H1 (cell line): Measurements from ENCODE around the gene TRABD. TPM values are rescaled to one million over a fixed set of nuclear protein-coding genes. Genes with fewer than 3 reads are reported as not detected.

ENCODE experiments used
- CTCF ChIA-PET: fragments of 300-600 bp; sonication (Branson Sonifier 250); formaldehyde crosslinking; loops from one replicate; lab custom pipeline; 2021; ENCODE audit not compliant: partially characterized antibody; lab: Charles Lee
- POLR2A ChIA-PET: fragments of 300-600 bp; sonication (Branson Sonifier 250); formaldehyde crosslinking; loops from one replicate; lab custom pipeline; 2021; ENCODE audit warnings: inconsistent platforms; ENCODE audit not compliant: partially characterized antibody; lab: Charles Lee
- DNase-seq, 2 experiments: peaks; one replicate each; pipeline versions ENCODE4 v3.0.0 to v3.0.0-alpha.2; 2010 to 2022; ENCODE audit warnings: low spot score in 2 of 2, low read depth in 1 of 2, mixed read lengths in 1 of 2
- FAIRE-seq: peaks from 2 replicates; lab custom pipeline; 2011; peaks lifted over from hg19 to GRCh38; lab: Jason Lieb, UNC
- H2AFZ ChIP-seq: 2 replicates; pipeline ENCODE4 v1.8.1; 2012; ENCODE audit warnings: low read length, inconsistent platforms
- H2AK5ac ChIP-seq: 2 replicates; pipeline ENCODE4 v1.6.1; 2013; ENCODE audit warnings: low read depth, low read length
- H2BK120ac ChIP-seq: replicated peaks from 2 replicates; pipeline ENCODE3; 2013; ENCODE audit warnings: low read depth, low read length, inconsistent platforms
- H2BK12ac ChIP-seq: 2 replicates; pipeline ENCODE4 v1.6.1; 2013; ENCODE audit warnings: low read depth, low read length
- H2BK15ac ChIP-seq: 2 replicates; pipeline ENCODE4 v1.6.1; 2013; ENCODE audit warnings: low read length
- H2BK20ac ChIP-seq: 2 replicates; pipeline ENCODE4 v1.6.1; 2013; ENCODE audit warnings: low read length
- H2BK5ac ChIP-seq: 2 replicates; pipeline ENCODE4 v1.6.1; 2013; ENCODE audit warnings: low read depth, low read length
- H3K14ac ChIP-seq: 2 replicates; pipeline ENCODE4 v1.6.1; 2013; ENCODE audit warnings: inconsistent platforms; ENCODE audit not compliant: insufficient read length
- H3K18ac ChIP-seq: 2 replicates; pipeline ENCODE4 v1.6.1; 2013; ENCODE audit warnings: low read length; ENCODE audit errors: extremely low read depth
- H3K23ac ChIP-seq: 2 replicates; pipeline ENCODE4 v1.6.1; 2013; ENCODE audit warnings: inconsistent platforms; ENCODE audit not compliant: insufficient read length
- H3K23me2 ChIP-seq: 2 replicates; pipeline ENCODE4 v1.6.1; 2013; ENCODE audit warnings: low read depth, low read length
- H3K27ac ChIP-seq: 2 replicates; pipeline ENCODE4 v1.6.1; 2011; ENCODE audit warnings: low read depth, low read length, inconsistent platforms
- H3K27me3 ChIP-seq, 4 experiments: replicated peaks in 1 of 4; 1 replicate in 1 of 4; 2 replicates in 3 of 4; pipeline versions ENCODE4 v1.6.1 to v1.8.1; 2011 to 2013; ENCODE audit warnings: low read length in 3 of 4, mild to moderate bottlenecking in 3 of 4, inconsistent platforms in 2 of 4, mixed read lengths in 2 of 4, moderate library complexity in 1 of 4; ENCODE audit not compliant: control insufficient read depth in 3 of 4, insufficient read depth in 3 of 4; ENCODE audit errors: extremely low read depth in 1 of 4
- H3K36me3 ChIP-seq, 4 experiments: 2 replicates each; pipeline versions ENCODE4 v1.6.1 to v1.8.1; 2011 to 2013; ENCODE audit warnings: mild to moderate bottlenecking in 4 of 4, low read length in 3 of 4, moderate library complexity in 2 of 4, control low read depth in 1 of 4, inconsistent platforms in 1 of 4; ENCODE audit not compliant: insufficient read depth in 4 of 4, control insufficient read depth in 2 of 4
- H3K4ac ChIP-seq: replicated peaks from 2 replicates; pipeline ENCODE3; 2013; ENCODE audit warnings: low read length, low read depth, mixed read lengths, inconsistent platforms; ENCODE audit not compliant: insufficient read length
- H3K4me1 ChIP-seq, 4 experiments: replicated peaks in 1 of 4; 1 replicate in 1 of 4; 2 replicates in 3 of 4; pipeline versions ENCODE4 v1.6.1 to v1.8.1; 2011 to 2013; ENCODE audit warnings: low read length in 3 of 4, inconsistent platforms in 2 of 4, mixed read lengths in 1 of 4; ENCODE audit not compliant: insufficient read depth in 4 of 4, control insufficient read depth in 3 of 4
- H3K4me2 ChIP-seq, 2 experiments: 2 replicates each; pipeline versions ENCODE4 v1.6.1 to v1.8.1; 2011 to 2013; ENCODE audit warnings: low read depth in 2 of 2, low read length in 2 of 2, control low read depth in 1 of 2, inconsistent platforms in 1 of 2, mild to moderate bottlenecking in 1 of 2; ENCODE audit not compliant: insufficient read depth in 1 of 2
- H3K4me3 ChIP-seq, 4 experiments: fragments of 200-600, 300-600 bp in 1 of 4; sonication (generic), shearing (Covaris generic), sonication (Bioruptor Twin) in 1 of 4; 2 replicates each; pipeline versions ENCODE4 v1.5.1 to v1.8.1; 2011 to 2016; ENCODE audit warnings: low read length in 4 of 4, low read depth in 3 of 4, control low read depth in 2 of 4, inconsistent platforms in 2 of 4, mild to moderate bottlenecking in 2 of 4, mixed read lengths in 1 of 4, moderate library complexity in 1 of 4; ENCODE audit not compliant: insufficient read depth in 2 of 4; ENCODE audit errors: extremely low read depth in 1 of 4
- H3K56ac ChIP-seq: replicated peaks from 2 replicates; pipeline ENCODE3; 2013; ENCODE audit warnings: low read depth, mild to moderate bottlenecking, mixed read lengths, low read length, inconsistent platforms; ENCODE audit not compliant: insufficient read length
- H3K79me1 ChIP-seq: 2 replicates; pipeline ENCODE4 v1.6.1; 2013; ENCODE audit warnings: low read depth, low read length, control low read depth
- H3K79me2 ChIP-seq, 2 experiments: 2 replicates each; pipeline versions ENCODE4 v1.6.1 to v1.8.1; 2012 to 2013; ENCODE audit warnings: low read length in 2 of 2, mild to moderate bottlenecking in 2 of 2, inconsistent platforms in 1 of 2; ENCODE audit not compliant: insufficient read depth in 2 of 2, control insufficient read depth in 1 of 2
- H3K9ac ChIP-seq, 4 experiments: replicated peaks in 1 of 4; 1 replicate in 1 of 4; 2 replicates in 3 of 4; pipeline versions ENCODE4 v1.6.1 to v1.8.1; 2011 to 2013; ENCODE audit warnings: low read depth in 3 of 4, low read length in 3 of 4, control low read depth in 2 of 4, mild to moderate bottlenecking in 2 of 4, moderate library complexity in 2 of 4, inconsistent platforms in 1 of 4; ENCODE audit errors: extremely low read depth in 1 of 4
- H3K9me3 ChIP-seq, 2 experiments: 2 replicates each; pipeline versions ENCODE4 v1.6.1 to v1.8.1; 2012 to 2013; ENCODE audit warnings: mild to moderate bottlenecking in 2 of 2, moderate library complexity in 2 of 2, control low read depth in 1 of 2, inconsistent platforms in 1 of 2, low read depth in 1 of 2, low read length in 1 of 2, mixed read lengths in 1 of 2; ENCODE audit not compliant: insufficient read depth in 2 of 2
- H4K20me1 ChIP-seq, 2 experiments: replicated peaks in 1 of 2; 2 replicates each; pipeline versions ENCODE3 to v1.8.1; 2011 to 2013; ENCODE audit warnings: inconsistent platforms in 2 of 2, low read length in 2 of 2, mild to moderate bottlenecking in 1 of 2; ENCODE audit not compliant: insufficient read depth in 2 of 2, control insufficient read depth in 1 of 2
- H4K5ac ChIP-seq: 2 replicates; pipeline ENCODE4 v1.6.1; 2013; ENCODE audit warnings: low read length, low read depth, mixed read lengths, inconsistent platforms; ENCODE audit not compliant: insufficient read length
- H4K8ac ChIP-seq: 2 replicates; pipeline ENCODE4 v1.8.0; 2013; ENCODE audit warnings: mild to moderate bottlenecking, moderate library complexity, low read length, inconsistent platforms; ENCODE audit not compliant: insufficient read depth; ENCODE audit errors: extremely low read depth
- H4K91ac ChIP-seq: replicated peaks from 2 replicates; pipeline ENCODE3; 2013; ENCODE audit warnings: low read length, mixed read lengths, inconsistent platforms; ENCODE audit not compliant: insufficient read length
- BACH1 ChIP-seq: IDR thresholded peaks from 2 replicates; pipeline ENCODE4 v1.6.1; 2012; ENCODE audit warnings: low read length, improper control_type of control experiment
- BCL11A ChIP-seq, 2 experiments: IDR thresholded peaks; one replicate each; pipeline ENCODE4 v1.6.1; 2011; ENCODE audit warnings: low read depth in 2 of 2, low read length in 2 of 2, mild to moderate bottlenecking in 2 of 2
- CHD2 ChIP-seq: IDR thresholded peaks from 2 replicates; pipeline ENCODE4 v1.6.1; 2012; ENCODE audit warnings: low read length, improper control_type of control experiment
- CTCF ChIP-seq, 3 experiments: IDR thresholded peaks; 1 replicate in 2 of 3; 2 replicates in 1 of 3; pipeline versions ENCODE4 v1.5.1 to v1.6.1; 2011; ENCODE audit warnings: low read length in 3 of 3, mild to moderate bottlenecking in 3 of 3, inconsistent platforms in 2 of 3, low read depth in 1 of 3, moderate library complexity in 1 of 3; ENCODE audit not compliant: insufficient read depth in 1 of 3; ENCODE audit errors: control extremely low read depth in 1 of 3
- GABPA ChIP-seq: IDR thresholded peaks from 2 replicates; pipeline ENCODE4 v1.6.1; 2011; ENCODE audit warnings: mild to moderate bottlenecking, low read length, moderate library complexity, borderline replicate concordance; ENCODE audit not compliant: insufficient read depth
- GTF2F1 ChIP-seq: IDR thresholded peaks from 2 replicates; pipeline ENCODE4 v1.6.1; 2012; ENCODE audit warnings: low read depth, low read length, improper control_type of control experiment, borderline replicate concordance
- POLR2A ChIP-seq, 2 experiments: IDR thresholded peaks; 1 replicate in 1 of 2; 2 replicates in 1 of 2; pipeline ENCODE4 v1.6.1; 2011; ENCODE audit warnings: low read depth in 2 of 2, low read length in 2 of 2, mild to moderate bottlenecking in 2 of 2; ENCODE audit errors: control extremely low read depth in 1 of 2
- RAD21 ChIP-seq, 2 experiments: IDR thresholded peaks in 1 of 2; conservative IDR thresholded peaks in 1 of 2; 2 replicates each; pipeline ENCODE4 v1.6.1; 2011; ENCODE audit warnings: low read depth in 2 of 2, low read length in 2 of 2, improper control_type of control experiment in 1 of 2, inconsistent platforms in 1 of 2, mild to moderate bottlenecking in 1 of 2, moderate library complexity in 1 of 2
- RBBP5 ChIP-seq: IDR thresholded peaks from 2 replicates; pipeline ENCODE4 v1.7.1; 2012; ENCODE audit warnings: low read depth, mild to moderate bottlenecking, inconsistent platforms, low read length, moderate library complexity, borderline replicate concordance
- TBP ChIP-seq: IDR thresholded peaks from 2 replicates; pipeline ENCODE4 v1.6.1; 2011; ENCODE audit warnings: low read depth, low read length, improper control_type of control experiment
- WGBS, 2 experiments: shearing (Covaris generic) in 1 of 2; methylation state at CpG; one replicate each; pipeline versions ENCODE4 v1.1.6 to v1.1.7; 2013 to 2015; ENCODE audit warnings: low lambda C conversion rate in 2 of 2, mixed read lengths in 2 of 2, inconsistent platforms in 1 of 2, low coverage in 1 of 2, missing lambda C conversion rate in 1 of 2; ENCODE audit not compliant: insufficient replicate concordance in 2 of 2, insufficient coverage in 1 of 2, insufficient read length in 1 of 2; ENCODE audit errors: extremely low coverage in 1 of 2, missing lambda C conversion rate in 1 of 2; 5-methylcytosine and 5-hydroxymethylcytosine counted together
- polyA plus RNA-seq, 7 experiments: library from polyadenylated mRNA; depleted of rRNA in 3 of 7; stranded (reverse) in 5 of 7; unstranded in 2 of 7; fragments of >200 nt in 5 of 7; fragments of 200-250 nt in 2 of 7; gene quantifications; 1 replicate in 5 of 7; 2 replicates in 1 of 7; 4 replicates in 1 of 7; pipeline versions ENCODE4 v1.2.1 to v1.2.3, GENCODE V29; 2011 to 2013; ENCODE audit warnings: missing spikeins in 2 of 7, mixed read lengths in 2 of 7
- total RNA-seq: library from RNA; stranded (reverse); fragmentation: NEBNext Ultra II Directional; extraction: Animal tissue kit (Norgen Biotek cat#: 25700); gene quantifications from 2 replicates; pipeline ENCODE4 v1.2.1, GENCODE V29; 2021

TRABD gene
- total and polyA plus RNA-seq, 2 of the 8 experiments (the other 6 are each of a cell fraction or from before 2014, with no cell fraction given), result 44.2 to 57.5 TPM

GRCh38 chr22:50199251-50199721, 13.6 kb downstream of the TRABD start:
- H2BK12ac ChIP-seq, result no peak overlapping the region
- H3K79me1 ChIP-seq, result no peaks in the 10 kb centered on the region; the same call in 1 of the 2 replicates
- no peak overlapping the region for H2BK5ac ChIP-seq
- H3K4me2 ChIP-seq, result peak overlapping the region; percentile 63 to 80; a peak in 3 of 4 replicates
- no peak overlapping the region for H3K14ac ChIP-seq
- H2AFZ ChIP-seq, result no peak overlapping the region
- peak overlapping the region; percentile 76; the same call in 1 of the 2 replicates for H4K8ac ChIP-seq
- no peak overlapping the region for H3K4ac ChIP-seq
- H4K91ac ChIP-seq, result no peak overlapping the region
- H4K20me1 ChIP-seq, result peaks cover 0 to 13% of the 10 kb centered on the region in 2 experiments
- no peaks in the 10 kb centered on the region for H3K9me3 ChIP-seq
- no peak overlapping the region; the same call in 1 of the 2 replicates for H3K18ac ChIP-seq
- H2BK20ac ChIP-seq, result no peak overlapping the region
- H3K9ac ChIP-seq, result no peak overlapping the region
- no peak overlapping the region for H4K5ac ChIP-seq
- ChIA-PET CTCF (interaction anchor here (0.6 to 1.0 kb wide), 3 partner anchors 9 to 87 kb away, joined by 3 read pairs; no protein-coding TSS in a partner anchor), POLR2A (interaction anchor here (0.6 to 1.5 kb wide), 2 partner anchors 9 to 82 kb away, joined by 3 to 4 read pairs; no protein-coding TSS in a partner anchor)
- no peak overlapping the region for H2AK5ac ChIP-seq
- peaks cover 0 to 7% (median 5%) of the 10 kb centered on the region in 4 experiments; a peak in 6 of 7 replicates for H3K4me1 ChIP-seq
- WGBS, 2 experiments, result 89% methylated on average over 18 of the region's 18 CpGs; no CpG with 5 or more reads in 1 of the 2 experiments
- peak overlapping the region; percentile 9; the same call in 1 of the 2 replicates for H3K27ac ChIP-seq
- H2BK15ac ChIP-seq, result no peak overlapping the region
- no peak overlapping the region for H2BK120ac ChIP-seq
- H3K79me2 ChIP-seq, result peaks cover 0 to 11% of the 10 kb centered on the region in 2 experiments; a peak in 1 of 4 replicates
- DNase-seq (no peak), FAIRE-seq (no peak)
- H3K4me3 ChIP-seq, result peak overlapping the region in 1 of 4 experiments; percentile 69; a peak in 2 of 8 replicates
- peaks cover 4 to 30% (median 12%) of the 10 kb centered on the region in 4 experiments; a peak in 6 of 8 replicates for H3K36me3 ChIP-seq
- no peaks in the 10 kb centered on the region for H3K27me3 ChIP-seq
- no peak overlapping the region for H3K23ac ChIP-seq
- peaks cover 13% of the 10 kb centered on the region; the same call in 1 of the 2 replicates for H3K23me2 ChIP-seq
- H3K56ac ChIP-seq, result no peak overlapping the region
- TF ChIP-seq RAD21 (IDR thresholded peaks at IDR 0.05 in 1 of 2, conservative IDR thresholded peaks at IDR 0.05 in 1 of 2; ENCODE audit: low read depth in 2 of 2, low read length in 2 of 2) (no peak), POLR2A (IDR thresholded peaks at IDR 0.05; ENCODE audit: control extremely low read depth in 1 of 2, low read depth in 2 of 2, low read length in 2 of 2) (no peak), GTF2F1 (no peak), TBP (no peak), CHD2 (no peak), BCL11A (IDR thresholded peaks at IDR 0.05; ENCODE audit: low read depth in 2 of 2, low read length in 2 of 2) (no peak), CTCF (IDR thresholded peaks at IDR 0.05; ENCODE audit: control extremely low read depth in 1 of 3, insufficient read depth in 1 of 3, low read depth in 1 of 3, low read length in 3 of 3) (no peak), RBBP5 (no peak), BACH1 (no peak), GABPA (no peak)
